Ascending aorta (tissue), 2 donors: ENCODE data around the gene RBMS3. TPM values are rescaled to one million over a fixed set of nuclear protein-coding genes. Genes with fewer than 3 reads are reported as not detected.

Source experiments
- DNase-seq, 2 donors: peaks; one replicate each; pipeline ENCODE4 v3.0.0-alpha.2; 2019; ENCODE audit warnings: low spot score in 2 of 2
- H3K27ac ChIP-seq, 2 donors: fragments of 200-600 bp; sonication (generic); one replicate each; pipeline ENCODE4 v1.5.1; 2016 to 2017; ENCODE audit warnings: mild to moderate bottlenecking in 1 of 2
- H3K27me3 ChIP-seq: fragments of 200-600 bp; sonication (generic); one replicate; pipeline ENCODE4 v1.5.1; 2017
- H3K36me3 ChIP-seq, 2 donors: fragments of 200-600 bp; sonication (generic); one replicate each; pipeline ENCODE4 v1.5.1; 2016
- H3K4me1 ChIP-seq, 2 donors: fragments of 200-600 bp; sonication (generic); one replicate each; pipeline ENCODE4 v1.5.1; 2016 to 2017; ENCODE audit warnings: mild to moderate bottlenecking in 1 of 2
- H3K4me3 ChIP-seq, 2 donors: fragments of 200-600 bp; sonication (generic); one replicate each; pipeline ENCODE4 v1.5.1; 2016 to 2017; ENCODE audit warnings: mild to moderate bottlenecking in 1 of 2
- H3K9me3 ChIP-seq, 2 donors: fragments of 200-600 bp; sonication (generic); one replicate each; pipeline ENCODE4 v1.5.1; 2016
- intact Hi-C: fragments of 100-400 bp; cut with DNase I; formaldehyde crosslinking; loops from one replicate; pipeline ENCODE4 v1.15.1; 2023
- total RNA-seq: library from RNA; depleted of rRNA; stranded (reverse); fragments of >200 nt; gene quantifications from one replicate; pipeline ENCODE4 v1.1.0, GENCODE V29; 2016
- TF ChIP-seq, protein P1 (sequence below), 3 experiments: fragments of 200-600 bp in 2 of 3; fragments of 450-650 bp in 1 of 3; sonication (generic) in 2 of 3; IDR thresholded peaks; one replicate each; pipeline ENCODE4 v1.5.1; 2016 to 2019; ENCODE audit warnings: antibody characterized with exemption in 3 of 3, mild to moderate bottlenecking in 1 of 3, moderate library complexity in 1 of 3

The RBMS3 gene
- total RNA-seq, 1 donor from 2014 or later: 65.8 TPM

DNA sequence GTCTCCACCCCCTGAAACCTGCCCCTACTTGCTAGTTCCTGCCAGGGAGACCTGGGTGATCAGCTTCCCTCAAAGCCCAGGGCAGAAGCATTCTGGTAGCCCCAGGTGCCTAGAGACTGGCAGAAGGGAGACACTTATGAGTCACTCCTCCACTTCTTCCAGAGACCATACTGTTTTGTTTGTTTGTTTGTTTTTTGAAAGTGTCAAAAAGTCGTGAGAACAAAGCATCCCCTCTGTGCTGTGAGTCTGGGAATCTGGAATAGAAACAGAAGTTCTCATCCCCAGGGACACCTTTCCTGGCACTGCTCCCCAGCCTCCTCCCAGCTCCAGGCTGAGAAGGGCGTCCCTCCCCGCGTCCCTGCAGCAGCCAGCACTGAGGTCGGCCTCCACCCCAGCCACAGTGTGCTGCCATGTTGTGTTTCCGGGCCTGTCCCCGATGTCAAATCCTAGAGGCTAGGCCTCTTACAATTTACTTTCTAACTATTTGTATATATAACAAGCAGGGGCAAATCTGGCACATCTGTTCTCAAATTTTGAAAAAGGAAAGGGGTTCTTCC lies 573.0 kb downstream of the RBMS3 start:
- H3K4me1 ChIP-seq: peaks cover 0 to 10% of the 10 kb centered on the region in 2 donors
- no peaks in the 10 kb centered on the region for H3K27me3 ChIP-seq
- no peak overlapping the region for H3K27ac ChIP-seq
- TF ChIP-seq, protein P1, sequence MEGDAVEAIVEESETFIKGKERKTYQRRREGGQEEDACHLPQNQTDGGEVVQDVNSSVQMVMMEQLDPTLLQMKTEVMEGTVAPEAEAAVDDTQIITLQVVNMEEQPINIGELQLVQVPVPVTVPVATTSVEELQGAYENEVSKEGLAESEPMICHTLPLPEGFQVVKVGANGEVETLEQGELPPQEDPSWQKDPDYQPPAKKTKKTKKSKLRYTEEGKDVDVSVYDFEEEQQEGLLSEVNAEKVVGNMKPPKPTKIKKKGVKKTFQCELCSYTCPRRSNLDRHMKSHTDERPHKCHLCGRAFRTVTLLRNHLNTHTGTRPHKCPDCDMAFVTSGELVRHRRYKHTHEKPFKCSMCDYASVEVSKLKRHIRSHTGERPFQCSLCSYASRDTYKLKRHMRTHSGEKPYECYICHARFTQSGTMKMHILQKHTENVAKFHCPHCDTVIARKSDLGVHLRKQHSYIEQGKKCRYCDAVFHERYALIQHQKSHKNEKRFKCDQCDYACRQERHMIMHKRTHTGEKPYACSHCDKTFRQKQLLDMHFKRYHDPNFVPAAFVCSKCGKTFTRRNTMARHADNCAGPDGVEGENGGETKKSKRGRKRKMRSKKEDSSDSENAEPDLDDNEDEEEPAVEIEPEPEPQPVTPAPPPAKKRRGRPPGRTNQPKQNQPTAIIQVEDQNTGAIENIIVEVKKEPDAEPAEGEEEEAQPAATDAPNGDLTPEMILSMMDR (IDR thresholded peaks at IDR 0.05): no peak
- H3K36me3 ChIP-seq: no peaks in the 10 kb centered on the region
- H3K9me3 ChIP-seq: no peaks in the 10 kb centered on the region
- H3K4me3 ChIP-seq: no peak overlapping the region
- intact Hi-C loops: no loop called here
- DNase-seq: no peak

DNA sequence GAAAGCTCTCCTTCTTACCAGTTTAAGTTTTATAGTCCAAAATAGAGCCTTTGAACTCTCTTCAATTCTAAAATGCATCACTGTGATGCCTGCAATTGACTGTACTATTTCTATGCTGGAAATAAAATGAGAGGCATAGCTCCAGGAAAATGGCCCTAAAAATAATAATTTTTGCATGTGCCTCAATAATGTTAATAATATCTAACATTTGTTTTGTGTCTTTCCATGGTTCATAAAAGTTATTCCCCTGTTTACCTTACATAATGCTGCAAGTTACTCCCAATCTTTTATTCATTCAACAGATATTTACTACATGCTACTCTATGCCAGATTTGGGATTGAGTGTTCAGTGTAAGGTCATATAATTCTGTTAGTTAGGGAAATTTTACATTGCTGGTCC lies 574.0 kb downstream of the RBMS3 start:
- peaks cover 0 to 12% of the 10 kb centered on the region in 2 donors for H3K4me1 ChIP-seq
- no peak overlapping the region for H3K4me3 ChIP-seq
- H3K27ac ChIP-seq: no peak overlapping the region
- no peaks in the 10 kb centered on the region for H3K27me3 ChIP-seq
- no peak for DNase-seq
- TF ChIP-seq, protein P1 (IDR thresholded peaks at IDR 0.05): no peak
- intact Hi-C loops: no loop called here
- H3K36me3 ChIP-seq: no peaks in the 10 kb centered on the region
- no peaks in the 10 kb centered on the region for H3K9me3 ChIP-seq

DNA sequence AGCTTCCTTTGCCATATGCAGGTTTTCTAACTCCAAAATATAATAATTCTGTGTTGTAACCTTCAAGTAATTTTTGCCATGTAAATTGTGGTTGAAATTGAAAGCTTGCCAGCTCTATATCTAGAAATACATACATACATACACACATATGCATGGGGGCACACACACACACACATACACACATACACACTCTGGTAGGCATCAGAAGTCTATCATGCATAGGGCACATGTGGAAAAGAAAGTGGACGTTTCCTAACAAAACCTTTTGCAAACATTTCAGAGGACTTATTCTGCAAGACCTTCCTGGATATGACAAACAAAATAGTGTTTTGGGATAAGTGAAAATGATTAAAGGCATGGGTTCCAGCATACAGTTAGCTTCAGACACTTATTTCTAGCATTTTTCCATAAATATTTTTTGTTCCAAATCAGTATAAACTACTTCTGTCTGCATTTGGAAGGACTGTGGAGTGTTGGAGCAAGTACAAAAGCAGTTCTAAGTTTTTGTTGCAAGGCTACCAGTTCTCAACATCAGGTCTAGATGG lies 578.9 kb downstream of the RBMS3 start:
- intact Hi-C loops: no loop called here
- Histone ChIP-seq H3K4me1 (peaks cover 0 to 9% of the 10 kb centered on the region in 2 donors), H3K27me3 (no peaks in the 10 kb centered on the region), H3K27ac (no peak overlapping the region), H3K36me3 (no peaks in the 10 kb centered on the region), H3K9me3 (no peaks in the 10 kb centered on the region), H3K4me3 (no peak overlapping the region)
- no peak for DNase-seq
- TF ChIP-seq, protein P1 (IDR thresholded peaks at IDR 0.05): no peak

DNA sequence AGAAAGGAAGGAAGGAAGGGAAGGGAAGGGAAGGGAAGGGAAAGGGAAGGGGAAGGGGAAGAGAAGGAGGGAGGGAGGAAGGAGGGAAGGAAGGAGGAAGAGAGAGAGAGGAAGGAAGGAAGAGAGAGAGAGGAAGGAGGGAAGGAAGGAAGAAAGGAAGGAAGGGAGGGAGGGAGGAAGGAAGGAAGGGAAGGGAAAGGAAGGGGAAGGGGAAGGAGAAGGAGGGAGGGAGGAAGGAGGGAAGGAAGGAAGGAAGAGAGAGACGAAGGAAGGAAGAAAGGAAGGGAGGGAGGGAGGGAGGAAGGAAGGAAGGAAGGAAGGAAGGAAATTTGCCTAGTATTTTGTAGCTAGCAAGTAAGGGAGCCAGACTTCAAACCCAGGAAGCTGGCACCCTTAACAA lies 583.9 kb downstream of the RBMS3 start:
- Histone ChIP-seq H3K4me3 (no peak overlapping the region), H3K36me3 (peaks cover 0 to under 1% of the 10 kb centered on the region in 2 donors), H3K4me1 (peaks cover 0 to 3% of the 10 kb centered on the region in 2 donors), H3K27me3 (no peaks in the 10 kb centered on the region), H3K9me3 (no peaks in the 10 kb centered on the region), H3K27ac (no peak overlapping the region)
- TF ChIP-seq, protein P1 (IDR thresholded peaks at IDR 0.05): no peak
- intact Hi-C loops: no loop called here
- DNase-seq: no peak

DNA sequence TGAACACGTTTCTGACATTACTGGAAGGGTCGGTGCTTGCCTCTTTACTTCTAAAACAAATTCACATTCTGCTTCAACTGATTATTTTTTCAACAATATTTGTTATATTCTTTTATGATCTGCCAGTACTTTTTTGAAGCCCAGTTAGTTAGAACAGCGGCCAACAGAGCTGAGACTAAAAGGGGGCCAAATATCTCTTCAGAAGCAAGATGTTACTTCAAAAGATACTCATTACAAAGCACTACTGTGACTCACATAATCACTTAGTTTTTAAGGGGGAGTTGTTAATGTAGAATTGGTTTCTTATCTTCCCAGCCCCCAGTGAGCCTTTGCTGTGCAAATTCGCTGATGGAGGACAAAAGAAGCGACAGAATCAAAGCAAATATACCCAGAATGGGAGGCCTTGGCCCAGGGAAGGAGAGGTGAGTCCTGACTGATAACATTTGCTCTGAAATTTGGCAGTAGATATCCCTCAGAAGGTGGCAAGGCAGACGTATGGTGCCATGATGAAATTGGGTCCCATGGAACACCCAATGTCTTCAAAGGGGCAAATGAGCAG lies 587.8 kb downstream of the RBMS3 start:
- DNase-seq: no peak
- H3K27ac ChIP-seq: no peak overlapping the region
- peaks cover 0 to 3% of the 10 kb centered on the region in 2 donors for H3K4me1 ChIP-seq
- peaks cover 0 to 4% of the 10 kb centered on the region in 2 donors for H3K36me3 ChIP-seq
- no peaks in the 10 kb centered on the region for H3K27me3 ChIP-seq
- intact Hi-C loops: no loop called here
- peaks cover 0 to 8% of the 10 kb centered on the region in 2 donors for H3K9me3 ChIP-seq
- H3K4me3 ChIP-seq: no peak overlapping the region
- TF ChIP-seq, protein P1 (IDR thresholded peaks at IDR 0.05): no peak
